HepG2 (cell line): Measurements from ENCODE around the gene MIA2. TPM values are rescaled to one million over a fixed set of nuclear protein-coding genes. Genes with fewer than 3 reads are reported as not detected.

Experiments used
- ATAC-seq: fragments of 200-7000 bp; cut with Tn5 transposase; 3 replicates; pipeline ENCODE4 v1.9.1; 2020; ENCODE audit warnings: mild to moderate bottlenecking, moderate library complexity
- BruUV-seq: library from RNA; stranded (reverse); fragments of 400-500 nt; replicated peaks from 2 replicates; lab custom pipeline; 2021; lab: Mats Ljungman, UMichigan
- CTCF ChIA-PET: fragments of 300-600 bp; formaldehyde crosslinking; extraction: SDS; loops from one replicate; lab custom pipeline; 2021; ENCODE audit warnings: low total read pairs, inconsistent platforms, low intra/inter-chr PET ratio; lab: Yijun Ruan, JAX
- POLR2A ChIA-PET: fragments of 350-600 bp; sonication (Branson Sonifier 250); formaldehyde crosslinking; loops from one replicate; lab custom pipeline; 2020; ENCODE audit warnings: antibody characterized with exemption, inconsistent platforms; lab: Yijun Ruan, JAX
- DNase-seq: peaks from one replicate; pipeline ENCODE4 v3.0.0-alpha.2; 2015; ENCODE audit warnings: low spot score
- FAIRE-seq: peaks from 3 replicates; lab custom pipeline; 2011; peaks lifted over from hg19 to GRCh38; lab: Jason Lieb, UNC
- H2AFZ ChIP-seq: one replicate; pipeline ENCODE4 v1.6.1; 2011; ENCODE audit warnings: low read length, inconsistent platforms
- H3K27ac ChIP-seq: fragments of 300-600 bp; 3 replicates; pipeline ENCODE4 v1.8.0; 2011; ENCODE audit warnings: mixed run types, mild to moderate bottlenecking, mixed read lengths, low read length, inconsistent platforms; ENCODE audit not compliant: insufficient read depth; ENCODE audit errors: extremely low read length
- H3K27me3 ChIP-seq, 2 experiments: fragments of 200-600 bp in 1 of 2; 2 replicates in 1 of 2; 3 replicates in 1 of 2; pipeline versions ENCODE4 v1.6.0 to v1.8.0; 2011; ENCODE audit warnings: low read length in 2 of 2, mild to moderate bottlenecking in 2 of 2, moderate library complexity in 2 of 2, inconsistent platforms in 1 of 2; ENCODE audit not compliant: insufficient read depth in 2 of 2, control insufficient read depth in 1 of 2
- H3K36me3 ChIP-seq, 2 experiments: fragments of 200-600 bp in 1 of 2; replicated peaks in 1 of 2; 2 replicates in 1 of 2; 3 replicates in 1 of 2; pipeline versions ENCODE4 v1.5.1 to v1.8.0; 2011; ENCODE audit warnings: low read length in 2 of 2, inconsistent platforms in 1 of 2; ENCODE audit not compliant: insufficient read depth in 2 of 2, control insufficient read depth in 1 of 2
- H3K4me1 ChIP-seq: 2 replicates; pipeline ENCODE4 v1.5.1; 2012; ENCODE audit warnings: low read length, inconsistent platforms; ENCODE audit not compliant: insufficient read depth
- H3K4me2 ChIP-seq: 2 replicates; pipeline ENCODE4 v1.6.0; 2011; ENCODE audit warnings: low read depth, low read length, inconsistent platforms
- H3K4me3 ChIP-seq, 3 experiments: fragments of 200-600 bp in 1 of 3; sonication (generic), shearing (Covaris generic) in 1 of 3; replicated peaks in 1 of 3; 2 replicates each; pipeline ENCODE4 v1.5.1; 2011 to 2016; ENCODE audit warnings: low read length in 3 of 3, inconsistent platforms in 2 of 3, low read depth in 2 of 3, mild to moderate bottlenecking in 2 of 3, control low read depth in 1 of 3, mixed read lengths in 1 of 3; ENCODE audit not compliant: insufficient read depth in 1 of 3
- H3K79me2 ChIP-seq: one replicate; pipeline ENCODE4 v1.6.1; 2011; ENCODE audit warnings: low read length, inconsistent platforms; ENCODE audit not compliant: insufficient read depth
- H3K9ac ChIP-seq: 2 replicates; pipeline ENCODE4 v1.6.0; 2011; ENCODE audit warnings: mild to moderate bottlenecking, low read depth, low read length, inconsistent platforms; ENCODE audit not compliant: insufficient read depth
- H3K9me3 ChIP-seq: 2 replicates; pipeline ENCODE4 v1.5.1; 2012; ENCODE audit warnings: mild to moderate bottlenecking, low read length
- H4K20me1 ChIP-seq: 2 replicates; pipeline ENCODE4 v1.6.0; 2011; ENCODE audit warnings: inconsistent platforms, mild to moderate bottlenecking, low read length, moderate library complexity; ENCODE audit not compliant: insufficient read depth
- ATF7 ChIP-seq, 2 experiments: fragments of 450-650 bp in 1 of 2; sonication (generic) in 1 of 2; formaldehyde crosslinking in 1 of 2; IDR thresholded peaks; 2 replicates each; pipeline versions ENCODE4 v1.4.0 to v1.6.1; 2016 to 2020; ENCODE audit warnings: antibody characterized with exemption in 1 of 2, mild to moderate bottlenecking in 1 of 2, missing genetic modification reagents in 1 of 2
- CREB3 ChIP-seq: sonication (generic); formaldehyde crosslinking; IDR thresholded peaks from 2 replicates; pipeline ENCODE4 v1.5.0; 2020; ENCODE audit warnings: missing genetic modification reagents
- EP300 ChIP-seq, 3 experiments: sonication (generic) in 1 of 3; formaldehyde crosslinking in 1 of 3; IDR thresholded peaks; 2 replicates each; pipeline versions ENCODE4 v1.5.1 to v1.6.1; 2011 to 2020; ENCODE audit warnings: low read depth in 2 of 3, low read length in 2 of 3, borderline replicate concordance in 1 of 3, improper control_type of control experiment in 1 of 3, mild to moderate bottlenecking in 1 of 3, missing genetic modification reagents in 1 of 3, moderate library complexity in 1 of 3
- FOSL1 ChIP-seq: sonication (generic); formaldehyde crosslinking; IDR thresholded peaks from 2 replicates; pipeline ENCODE4 v1.9.0; 2021; ENCODE audit warnings: missing genetic modification reagents, borderline replicate concordance
- KAT8 ChIP-seq: IDR thresholded peaks from 2 replicates; pipeline ENCODE4 v1.6.1; 2016; ENCODE audit warnings: missing genetic modification reagents, missing compliant biosample characterization
- TOPORS ChIP-seq: sonication (generic); formaldehyde crosslinking; IDR thresholded peaks from 2 replicates; pipeline ENCODE4 v1.8.0; 2023; ENCODE audit warnings: mild to moderate bottlenecking, missing genetic modification reagents
- ZC3H13 ChIP-seq: sonication (generic); formaldehyde crosslinking; IDR thresholded peaks from 2 replicates; pipeline ENCODE4 v1.8.1; 2023; ENCODE audit warnings: mild to moderate bottlenecking, missing genetic modification reagents, moderate library complexity
- ZMYM3 ChIP-seq: sonication (generic); formaldehyde crosslinking; IDR thresholded peaks from 2 replicates; pipeline ENCODE4 v1.5.1; 2020; ENCODE audit warnings: mild to moderate bottlenecking, missing genetic modification reagents
- ZNF143 ChIP-seq: sonication (generic); formaldehyde crosslinking; IDR thresholded peaks from 2 replicates; pipeline ENCODE4 v1.4.0; 2020; ENCODE audit warnings: missing genetic modification reagents
- ZNF503 ChIP-seq: sonication (generic); formaldehyde crosslinking; IDR thresholded peaks from 2 replicates; pipeline ENCODE4 v1.4.0; 2020; ENCODE audit warnings: missing genetic modification reagents
- ZSCAN20 ChIP-seq: sonication (generic); formaldehyde crosslinking; IDR thresholded peaks from 2 replicates; pipeline ENCODE4 v1.4.0; 2020; ENCODE audit warnings: missing genetic modification reagents, mild to moderate bottlenecking, borderline replicate concordance
- WGBS: methylation state at CpG from one replicate; pipeline ENCODE4 v1.1.6; 2017; ENCODE audit warnings: low lambda C conversion rate; 5-methylcytosine and 5-hydroxymethylcytosine counted together
- in situ Hi-C: cut with HindIII; loops from 2 replicates; pipeline ENCODE4 v1.10.0; 2017; ENCODE audit warnings: low pct_unique_long_range_greater_than_20kb; ENCODE audit not compliant: extremely low pct_ligation_motif_present
- intact Hi-C: fragments of 100-400 bp; cut with micrococcal nuclease; formaldehyde crosslinking; loops from one replicate; pipeline ENCODE4 v1.10.0; 2022; ENCODE audit not compliant: unreplicated experiment
- polyA plus RNA-seq, 8 experiments: library from polyadenylated mRNA; depleted of rRNA in 3 of 8; stranded (reverse) in 7 of 8; unstranded in 1 of 8; fragments of >200 nt; fragmentation: Illumina TruSeq in 4 of 8; extraction: Trizol in 4 of 8; gene quantifications; 2 replicates each; pipeline versions ENCODE4 v1.2.1 to v1.2.3, GENCODE V29; 2011 to 2016; ENCODE audit warnings: low read depth in 4 of 8, missing spikeins in 1 of 8, mixed read lengths in 1 of 8; ENCODE audit not compliant: insufficient read depth in 1 of 8
- total RNA-seq, 5 experiments: library from RNA; depleted of rRNA; stranded (reverse); fragments of >200 nt; fragmentation: Illumina TruSeq; extraction: Trizol; gene quantifications; 2 replicates each; pipeline ENCODE4 v1.2.3, GENCODE V29; 2016; ENCODE audit warnings: low read depth in 1 of 5
- TF ChIP-seq, protein P1 (sequence below): sonication (generic); formaldehyde crosslinking; IDR thresholded peaks from 2 replicates; pipeline ENCODE4 v1.8.0; 2022; ENCODE audit warnings: missing genetic modification reagents, mild to moderate bottlenecking, borderline replicate concordance
- TF ChIP-seq, protein P2 (sequence below): sonication (generic); formaldehyde crosslinking; IDR thresholded peaks from 2 replicates; pipeline ENCODE4 v1.4.0; 2020; ENCODE audit warnings: missing genetic modification reagents, borderline replicate concordance

MIA2 gene
- total and polyA plus RNA-seq, 2 of the 13 experiments (the other 11 are each of a cell fraction or from before 2014, with no cell fraction given) = 134 to 158 TPM

- no peak for TF ChIP-seq ZNF503 (CRISPR knock-in tag)
Measured at GRCh38 chr14:39211109-39211741, 22.5 kb upstream of the MIA2 start (continued).

DNA sequence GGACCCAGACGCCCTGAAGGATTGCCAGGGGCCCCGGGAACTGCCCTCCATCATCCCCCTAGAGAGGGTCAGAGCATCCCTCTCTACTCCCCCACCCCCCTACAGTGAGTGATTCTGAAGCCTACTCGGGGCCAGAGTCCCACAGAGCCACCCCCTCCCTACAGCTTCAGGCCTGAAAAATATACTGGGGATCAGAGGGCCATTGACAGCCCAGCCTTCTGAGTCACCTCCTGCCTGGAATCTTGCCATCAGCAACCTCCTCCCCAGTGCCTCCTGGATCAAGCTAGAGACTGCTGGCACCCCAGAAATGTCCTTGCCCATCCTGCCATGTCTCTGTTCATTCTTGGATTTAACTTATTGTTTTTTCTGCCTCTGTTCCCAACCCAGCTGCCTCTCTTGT lies 21.7 kb upstream of the MIA2 start:
- WGBS = 12% methylated on average over 3 of the region's 3 CpGs
- no peak overlapping the region for H3K9ac ChIP-seq
- no peaks in the 10 kb centered on the region for H3K9me3 ChIP-seq
- no peaks in the 10 kb centered on the region for H3K36me3 ChIP-seq
- no peaks in the 10 kb centered on the region for H3K79me2 ChIP-seq
- no peak overlapping the region for H3K4me3 ChIP-seq
- ChIA-PET POLR2A (interaction anchor here (0.6 to 2.9 kb wide), 7 partner anchors 8 to 109 kb away, joined by 3 to 15 read pairs (median 3); partner anchors contain the start of genes PNN, SEC23A and TRAPPC6B), CTCF (no interaction called here)
- no peak overlapping the region for H3K4me2 ChIP-seq
- FAIRE-seq (no peak), DNase-seq (no peak), ATAC-seq (peak; percentile 67)
- H4K20me1 ChIP-seq = no peaks in the 10 kb centered on the region
- intact Hi-C loops = no loop called here
- no peak overlapping the region for H3K27ac ChIP-seq
- H3K27me3 ChIP-seq = no peaks in the 10 kb centered on the region; a peak in 1 of 5 replicates
- BruUV-seq = no TSS peak
- H2AFZ ChIP-seq = no peak overlapping the region
- in situ Hi-C loops = no loop called here
- H3K4me1 ChIP-seq = peaks cover 24% of the 10 kb centered on the region
- no peak for TF ChIP-seq FOSL1 (CRISPR knock-in tag)
- TF ChIP-seq ZSCAN20 (CRISPR knock-in tag) = no peak
- TF ChIP-seq KAT8 (CRISPR knock-in tag) = no peak
- TF ChIP-seq, protein P1, sequence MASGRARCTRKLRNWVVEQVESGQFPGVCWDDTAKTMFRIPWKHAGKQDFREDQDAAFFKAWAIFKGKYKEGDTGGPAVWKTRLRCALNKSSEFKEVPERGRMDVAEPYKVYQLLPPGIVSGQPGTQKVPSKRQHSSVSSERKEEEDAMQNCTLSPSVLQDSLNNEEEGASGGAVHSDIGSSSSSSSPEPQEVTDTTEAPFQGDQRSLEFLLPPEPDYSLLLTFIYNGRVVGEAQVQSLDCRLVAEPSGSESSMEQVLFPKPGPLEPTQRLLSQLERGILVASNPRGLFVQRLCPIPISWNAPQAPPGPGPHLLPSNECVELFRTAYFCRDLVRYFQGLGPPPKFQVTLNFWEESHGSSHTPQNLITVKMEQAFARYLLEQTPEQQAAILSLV (CRISPR knock-in tag) = no peak
- peak; percentile 14; the same call in 1 of the 2 replicates for TF ChIP-seq ZMYM3
- TF ChIP-seq ZNF143 = no peak
- TF ChIP-seq EP300 (IDR thresholded peaks at IDR 0.05; ENCODE audit: low read depth in 2 of 2, low read length in 2 of 2) = no peak
- TF ChIP-seq EP300 (CRISPR knock-in tag; IDR thresholded peaks at IDR 0.05; ENCODE audit: borderline replicate concordance) = 0 out of 2 replicates have a peak, but pooled peaks have one; percentile 4
- no peak for TF ChIP-seq ATF7 (IDR thresholded peaks at IDR 0.05)
- TF ChIP-seq ATF7 (CRISPR knock-in tag; IDR thresholded peaks at IDR 0.05) = no peak
- no peak for TF ChIP-seq CREB3 (CRISPR knock-in tag)
- TF ChIP-seq TOPORS (CRISPR knock-in tag) = no peak
- TF ChIP-seq, protein P2, sequence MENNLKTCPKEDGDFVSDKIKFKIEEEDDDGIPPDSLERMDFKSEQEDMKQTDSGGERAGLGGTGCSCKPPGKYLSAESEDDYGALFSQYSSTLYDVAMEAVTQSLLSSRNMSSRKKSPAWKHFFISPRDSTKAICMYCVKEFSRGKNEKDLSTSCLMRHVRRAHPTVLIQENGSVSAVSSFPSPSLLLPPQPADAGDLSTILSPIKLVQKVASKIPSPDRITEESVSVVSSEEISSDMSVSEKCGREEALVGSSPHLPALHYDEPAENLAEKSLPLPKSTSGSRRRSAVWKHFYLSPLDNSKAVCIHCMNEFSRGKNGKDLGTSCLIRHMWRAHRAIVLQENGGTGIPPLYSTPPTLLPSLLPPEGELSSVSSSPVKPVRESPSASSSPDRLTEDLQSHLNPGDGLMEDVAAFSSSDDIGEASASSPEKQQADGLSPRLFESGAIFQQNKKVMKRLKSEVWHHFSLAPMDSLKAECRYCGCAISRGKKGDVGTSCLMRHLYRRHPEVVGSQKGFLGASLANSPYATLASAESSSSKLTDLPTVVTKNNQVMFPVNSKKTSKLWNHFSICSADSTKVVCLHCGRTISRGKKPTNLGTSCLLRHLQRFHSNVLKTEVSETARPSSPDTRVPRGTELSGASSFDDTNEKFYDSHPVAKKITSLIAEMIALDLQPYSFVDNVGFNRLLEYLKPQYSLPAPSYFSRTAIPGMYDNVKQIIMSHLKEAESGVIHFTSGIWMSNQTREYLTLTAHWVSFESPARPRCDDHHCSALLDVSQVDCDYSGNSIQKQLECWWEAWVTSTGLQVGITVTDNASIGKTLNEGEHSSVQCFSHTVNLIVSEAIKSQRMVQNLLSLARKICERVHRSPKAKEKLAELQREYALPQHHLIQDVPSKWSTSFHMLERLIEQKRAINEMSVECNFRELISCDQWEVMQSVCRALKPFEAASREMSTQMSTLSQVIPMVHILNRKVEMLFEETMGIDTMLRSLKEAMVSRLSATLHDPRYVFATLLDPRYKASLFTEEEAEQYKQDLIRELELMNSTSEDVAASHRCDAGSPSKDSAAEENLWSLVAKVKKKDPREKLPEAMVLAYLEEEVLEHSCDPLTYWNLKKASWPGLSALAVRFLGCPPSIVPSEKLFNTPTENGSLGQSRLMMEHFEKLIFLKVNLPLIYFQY (CRISPR knock-in tag) = no peak
- no peak for TF ChIP-seq ZC3H13
